D341Med (cell line): ENCODE data around the gene MMAB.

Experiments
- DNase-seq: peaks from one replicate; pipeline ENCODE4 v3.0.0; 2012; ENCODE audit warnings: low spot score

The MMAB gene

DNA sequence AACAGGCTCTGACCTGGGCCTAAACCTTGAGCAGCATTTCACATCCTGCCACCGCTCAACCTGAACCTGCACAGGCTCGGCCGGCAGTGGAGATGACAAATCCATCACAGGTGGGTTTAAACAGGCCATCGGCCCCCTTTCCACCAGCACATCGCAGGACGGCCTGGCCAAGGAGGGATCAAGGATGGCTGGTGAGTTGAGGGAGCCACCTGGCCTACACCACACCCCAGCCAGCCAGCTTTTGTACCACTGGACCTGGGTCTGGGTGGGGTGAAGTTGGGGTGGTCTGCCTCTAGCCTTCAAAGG, 14.2 kb downstream of the MMAB start:
- DNase-seq, result no peak

DNA sequence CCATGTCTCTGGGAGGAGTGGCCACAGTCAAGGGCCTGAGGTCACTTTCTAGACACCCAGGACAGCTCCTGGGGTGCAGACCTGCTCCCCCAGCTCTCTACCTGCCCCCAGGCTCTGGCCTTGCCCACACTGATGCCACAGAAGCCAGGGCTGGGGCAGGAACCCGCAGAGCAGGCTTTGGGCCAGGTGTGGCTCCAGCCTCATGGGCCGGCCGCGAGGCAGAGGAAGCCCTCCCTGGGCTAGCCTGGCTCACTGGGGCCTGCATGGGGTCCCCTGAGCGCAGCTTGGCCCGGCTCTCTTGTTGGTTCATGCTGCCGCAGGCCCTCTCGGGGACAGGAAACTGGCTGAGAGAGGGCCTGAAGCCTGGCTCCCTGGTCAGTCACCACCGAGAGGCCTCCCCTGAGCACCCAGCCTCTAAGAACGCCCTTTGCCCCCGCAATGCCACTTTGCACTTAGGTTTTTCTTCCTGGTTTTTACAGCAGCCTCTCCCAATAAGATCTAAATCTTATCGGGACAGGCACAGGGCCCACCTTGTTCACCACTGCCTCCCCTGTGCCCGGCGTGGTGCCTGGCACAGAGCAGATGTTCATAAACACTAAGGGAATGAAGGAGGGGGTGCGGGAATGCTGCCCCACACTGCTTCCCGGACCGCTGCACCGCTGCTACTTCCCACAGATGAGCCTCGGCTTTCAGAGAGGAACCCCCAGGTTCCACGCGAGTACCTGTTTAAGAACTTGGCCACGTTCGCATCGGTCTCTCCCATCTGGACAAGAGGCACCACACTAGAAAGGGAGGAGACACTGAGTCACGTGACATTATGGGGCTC, 14.7 kb downstream of the MMAB start:
- no peak for DNase-seq

DNA sequence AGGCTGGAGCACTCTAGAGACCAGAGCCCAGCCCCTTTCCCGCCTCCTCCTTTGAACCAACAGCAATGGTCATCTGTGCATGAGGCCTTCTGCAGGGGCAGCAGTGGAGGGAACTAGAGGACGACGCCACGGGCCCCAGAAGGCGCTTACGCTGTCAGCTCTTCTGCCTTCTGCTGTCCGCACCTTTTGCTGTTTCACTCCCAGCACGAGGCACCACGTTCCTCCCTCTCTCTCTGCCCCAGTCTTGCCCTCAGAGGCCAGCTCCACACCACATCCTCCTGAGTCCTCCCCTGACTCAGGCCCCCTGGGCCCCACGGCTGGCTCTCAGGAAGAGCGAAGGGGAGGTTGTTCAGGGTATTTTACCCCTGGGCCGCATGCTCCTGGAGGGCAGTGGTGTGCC, 15.5 kb downstream of the MMAB start:
- no peak for DNase-seq

DNA sequence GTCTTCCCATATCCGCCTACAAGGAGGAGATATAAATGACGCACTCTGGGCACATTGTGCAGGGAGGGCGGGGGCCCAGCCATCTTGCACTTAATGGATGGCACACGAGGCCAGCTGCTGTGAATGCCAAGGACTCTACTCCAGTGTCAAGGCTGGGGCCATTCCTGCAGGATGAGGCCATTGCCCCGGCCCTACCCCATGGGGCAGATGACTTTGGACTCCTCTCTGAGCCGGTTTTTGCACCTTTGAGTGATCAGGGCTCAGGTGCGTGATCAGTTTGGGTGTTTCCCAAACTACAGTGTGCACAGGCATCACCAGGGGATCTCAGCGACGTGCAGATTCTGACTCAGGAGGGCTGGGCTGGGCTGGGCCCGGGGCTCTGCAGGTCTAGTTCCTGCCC, 16.1 kb downstream of the MMAB start:
- no peak for DNase-seq

DNA sequence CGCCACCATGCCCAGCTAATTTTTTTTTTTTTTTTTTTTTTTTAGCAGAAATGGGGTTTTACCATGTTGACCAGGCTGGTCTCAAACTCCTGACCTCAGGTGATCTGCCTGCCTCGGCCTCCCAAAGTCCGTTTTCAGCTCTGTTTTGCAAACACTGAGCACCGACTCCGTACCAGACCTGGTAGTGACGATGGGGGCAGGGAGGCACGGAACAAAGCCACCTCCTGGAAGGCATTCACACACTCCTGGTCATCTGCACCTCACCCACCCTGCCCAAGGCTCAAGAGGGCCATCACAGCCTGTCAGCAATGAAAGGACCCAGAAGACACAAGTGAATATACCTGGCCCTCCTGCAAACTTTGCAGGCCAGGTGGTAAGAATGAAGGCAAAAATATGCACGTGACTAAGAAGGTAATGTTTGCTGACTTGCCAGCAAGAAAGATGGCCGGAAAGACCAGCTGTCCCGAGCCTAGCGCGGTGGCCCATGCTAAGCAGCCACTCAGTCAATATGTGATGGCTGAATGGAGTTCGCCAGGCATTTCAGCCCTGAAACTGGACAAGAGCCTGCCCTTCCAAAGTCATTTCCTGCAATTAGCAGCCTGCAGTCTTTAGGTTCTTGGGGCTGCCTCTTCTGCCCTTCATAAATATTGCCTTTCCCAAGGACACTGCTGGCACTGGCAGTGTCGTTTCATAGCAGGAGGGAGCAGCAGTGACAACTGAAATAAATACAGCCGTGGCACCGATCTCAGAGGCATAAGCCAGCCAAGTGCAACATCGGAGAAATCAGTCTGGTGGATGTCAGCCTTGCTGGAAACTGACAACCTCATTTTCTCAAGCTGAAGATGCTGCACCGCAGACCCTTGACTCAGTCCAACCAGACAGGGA, 17.6 kb downstream of the MMAB start:
- no peak for DNase-seq

DNA sequence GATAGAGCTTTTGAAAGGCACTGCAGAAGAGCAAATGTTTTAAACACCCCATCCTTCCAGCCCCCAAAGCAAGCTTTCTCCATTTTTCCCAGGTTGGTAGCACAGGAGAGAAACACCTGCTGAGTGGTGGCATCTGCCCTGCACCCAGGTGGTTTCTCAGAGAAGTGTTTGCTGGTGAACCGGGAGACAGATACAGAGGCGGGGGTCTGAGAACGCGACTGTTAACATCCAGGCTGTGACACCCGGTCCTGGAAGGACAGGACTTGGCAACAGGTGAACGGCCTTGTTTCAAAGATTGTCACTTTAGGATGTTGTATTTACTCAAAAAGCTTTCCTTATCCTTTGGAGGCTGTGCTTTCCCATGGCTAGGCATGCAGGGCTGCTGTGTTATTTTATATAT, 18.5 kb downstream of the MMAB start:
- DNase-seq, result no peak

DNA sequence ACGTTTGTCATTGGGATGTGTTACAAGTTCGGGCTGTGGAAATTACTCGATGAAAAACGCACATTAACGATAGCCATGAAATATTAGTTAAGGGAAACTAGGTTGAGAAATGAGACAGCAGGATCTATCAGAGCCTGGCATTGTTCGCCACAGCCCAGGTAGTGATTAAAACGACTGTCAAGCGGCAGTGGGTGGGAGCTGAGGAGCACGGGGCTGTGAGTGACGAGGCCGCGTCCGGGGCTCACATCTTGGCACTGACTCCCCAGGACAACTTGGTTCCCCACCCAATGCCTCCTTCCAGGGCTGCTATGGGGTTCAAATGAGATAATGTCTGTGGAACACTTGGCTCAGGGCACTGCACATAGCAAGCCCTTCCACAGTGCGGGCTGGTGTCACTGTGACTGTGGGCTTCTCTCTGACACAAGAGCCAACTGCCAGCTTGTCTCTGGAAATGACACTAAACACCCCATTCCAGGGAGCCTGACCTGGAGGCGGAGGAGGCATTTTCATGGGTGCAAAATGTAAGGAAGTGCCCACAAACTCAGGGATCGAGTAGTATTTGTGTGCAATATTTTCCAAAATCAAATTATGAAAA, 19.3 kb downstream of the MMAB start:
- no peak for DNase-seq

DNA sequence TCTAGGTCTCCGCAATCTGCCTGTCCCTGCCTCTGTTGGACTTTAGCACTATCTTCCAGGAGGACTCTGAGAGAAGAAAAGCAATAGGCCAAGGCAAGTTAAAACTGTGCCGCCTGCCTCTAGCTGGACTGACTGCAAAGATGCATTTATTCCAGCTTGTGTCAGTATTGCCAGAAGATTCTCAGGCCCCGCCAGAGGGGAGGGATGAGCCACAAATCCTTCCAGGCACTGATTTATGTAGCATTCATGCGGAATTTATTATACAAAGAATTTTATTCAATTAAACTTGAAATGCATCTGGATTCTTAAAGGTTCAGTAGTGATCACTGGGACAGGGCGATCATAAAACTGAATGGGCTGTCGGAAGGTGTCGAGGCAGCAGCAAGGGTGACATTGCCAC, 19.8 kb downstream of the MMAB start:
- DNase-seq, result no peak

DNA sequence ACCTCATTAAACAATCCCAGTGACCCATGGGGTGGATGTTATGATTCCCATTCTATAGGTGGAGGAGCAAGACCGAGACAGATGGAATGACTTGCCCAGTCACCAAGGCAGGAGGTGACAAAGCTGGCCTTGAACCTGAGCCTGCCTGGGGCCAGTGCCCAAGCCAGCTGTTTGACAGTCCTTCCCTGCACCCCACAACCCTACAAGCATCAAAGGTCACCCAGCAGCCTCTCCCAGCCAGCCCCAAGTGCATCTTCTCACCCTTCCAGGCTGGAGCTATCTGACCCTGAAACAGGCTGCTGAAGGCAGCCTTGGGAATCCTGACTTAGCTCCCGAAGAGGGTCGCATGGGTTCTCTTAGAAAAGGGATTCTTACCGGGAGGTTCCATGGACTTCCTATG, 20.3 kb downstream of the MMAB start:
- DNase-seq, result no peak

DNA sequence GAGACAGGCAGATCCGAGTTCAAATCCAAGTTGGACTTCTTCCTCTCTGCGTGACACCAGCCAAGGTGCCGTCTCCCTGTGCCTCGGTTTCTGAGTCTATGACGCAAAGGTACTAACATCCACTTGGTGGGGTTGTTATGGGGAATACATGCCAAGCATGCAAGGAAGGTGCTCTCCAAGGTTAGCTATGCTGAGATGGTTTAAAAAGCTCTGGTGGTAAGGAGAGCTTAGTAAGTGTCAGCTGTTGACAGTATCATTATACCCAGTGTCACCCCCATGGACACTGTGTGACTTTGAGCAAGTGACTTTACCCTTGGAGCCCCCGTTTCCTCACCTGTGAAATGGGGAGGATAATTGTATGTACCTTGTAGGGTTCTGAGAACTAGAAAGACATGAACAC, 22.2 kb downstream of the MMAB start:
- DNase-seq, result no peak

DNA sequence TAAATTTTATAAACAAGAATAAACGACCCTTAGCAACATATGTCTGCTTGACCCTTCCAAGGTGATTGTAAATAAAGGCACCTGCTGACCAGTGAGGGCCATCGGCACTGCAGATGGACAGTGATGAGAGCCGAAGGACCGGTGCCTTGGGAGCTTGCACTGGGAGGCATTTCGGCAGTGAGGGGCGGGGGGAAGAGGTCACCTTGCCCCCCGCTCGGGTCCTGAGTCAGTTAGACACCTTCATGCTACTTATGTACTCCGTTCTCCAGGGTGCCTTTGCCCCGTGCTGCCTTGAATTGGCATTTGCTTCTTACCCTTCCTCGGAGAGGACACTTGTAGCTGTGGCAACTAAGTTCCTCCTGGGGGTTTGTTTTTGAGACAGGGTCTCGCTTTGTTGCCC, 23.0 kb downstream of the MMAB start:
- no peak for DNase-seq

DNA sequence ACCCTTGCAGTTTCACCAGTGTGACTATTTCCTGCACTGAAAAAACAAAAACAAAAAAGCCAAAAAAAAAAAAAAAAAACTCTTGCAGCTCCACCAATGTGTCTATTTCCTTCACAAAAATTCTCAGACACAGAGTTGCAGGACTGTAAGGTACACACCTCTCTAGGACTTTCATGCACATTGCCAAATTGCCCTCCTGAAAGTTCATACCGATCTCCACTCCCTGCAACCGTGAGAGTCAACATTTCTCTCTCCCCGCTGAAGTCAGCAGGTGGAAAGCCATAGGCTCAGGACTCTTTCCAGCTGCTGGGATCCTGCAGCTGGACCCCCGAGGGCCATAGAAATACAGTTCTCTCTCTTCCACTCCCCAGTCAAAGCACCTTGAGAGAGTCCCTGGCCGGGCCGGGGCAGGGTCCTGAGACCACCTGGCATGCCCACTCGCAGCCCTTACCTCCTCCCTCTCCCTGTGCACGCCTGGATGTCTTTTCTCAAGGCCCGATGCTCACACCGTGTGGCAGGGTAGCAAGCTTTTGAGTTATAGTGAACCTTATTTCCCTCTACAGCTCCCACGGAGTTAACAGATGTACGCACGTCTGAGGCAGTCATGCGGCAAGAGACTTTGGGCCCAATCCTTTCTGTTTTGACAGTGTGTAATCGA, 23.6 kb downstream of the MMAB start:
- no peak for DNase-seq

DNA sequence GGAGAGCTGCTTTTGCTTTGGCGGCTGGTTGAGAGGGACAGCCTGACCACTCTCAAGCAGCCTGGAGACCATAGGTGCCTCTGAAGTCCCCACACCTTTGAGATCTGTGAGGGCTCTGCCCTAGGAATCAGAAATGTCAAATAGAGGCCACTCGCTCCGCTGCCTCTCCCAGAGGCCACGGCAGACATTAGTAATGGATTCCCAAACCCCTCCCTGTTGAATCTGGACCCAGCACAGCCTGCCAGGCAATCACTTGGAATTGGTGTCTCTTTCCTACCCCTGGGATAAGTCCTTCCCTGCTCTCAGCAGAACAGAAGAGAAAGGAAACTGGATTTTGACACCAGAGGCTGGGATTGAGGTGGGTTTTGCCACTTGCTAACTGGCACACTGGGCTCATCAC, 25.0 kb downstream of the MMAB start:
- no peak for DNase-seq

DNA sequence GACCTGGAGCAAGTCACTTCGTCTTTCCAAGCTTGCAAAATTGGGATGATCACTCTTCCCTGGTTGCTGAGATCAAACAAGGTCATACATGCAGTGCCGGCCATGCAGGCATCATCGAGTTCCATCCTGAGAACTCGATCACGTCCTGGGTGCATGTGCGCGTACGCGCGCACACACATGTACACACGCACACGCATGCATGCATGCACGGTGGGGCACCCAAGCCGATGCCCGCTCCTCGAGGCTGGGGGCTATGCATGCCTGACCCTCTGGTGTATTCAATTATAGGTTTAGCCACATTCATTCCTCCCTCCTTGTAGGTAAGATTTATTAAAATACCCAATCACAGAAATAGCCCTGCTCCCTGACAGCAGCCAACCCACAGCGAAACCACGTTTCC, 26.0 kb downstream of the MMAB start:
- DNase-seq, result no peak

DNA sequence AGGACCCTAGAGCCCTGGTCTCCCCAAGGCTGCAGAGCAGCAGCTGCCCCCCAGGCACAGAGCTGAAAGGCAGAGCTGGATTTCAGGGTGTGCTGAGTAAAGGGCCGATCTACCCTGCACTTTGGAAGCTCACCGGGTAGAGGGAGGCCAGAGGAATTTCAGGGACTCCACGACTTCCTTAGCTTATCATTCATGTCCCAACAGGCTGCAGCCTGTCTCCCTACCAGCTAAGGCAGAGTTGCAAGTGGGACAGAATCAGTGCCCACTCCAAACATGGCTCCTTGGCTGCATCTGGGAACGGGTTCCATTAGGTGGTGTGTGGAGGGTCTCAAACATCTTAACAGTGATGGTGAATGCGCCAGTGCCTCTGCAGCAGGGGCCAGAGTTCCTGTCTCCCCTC, 27.5 kb downstream of the MMAB start:
- DNase-seq, result no peak

DNA sequence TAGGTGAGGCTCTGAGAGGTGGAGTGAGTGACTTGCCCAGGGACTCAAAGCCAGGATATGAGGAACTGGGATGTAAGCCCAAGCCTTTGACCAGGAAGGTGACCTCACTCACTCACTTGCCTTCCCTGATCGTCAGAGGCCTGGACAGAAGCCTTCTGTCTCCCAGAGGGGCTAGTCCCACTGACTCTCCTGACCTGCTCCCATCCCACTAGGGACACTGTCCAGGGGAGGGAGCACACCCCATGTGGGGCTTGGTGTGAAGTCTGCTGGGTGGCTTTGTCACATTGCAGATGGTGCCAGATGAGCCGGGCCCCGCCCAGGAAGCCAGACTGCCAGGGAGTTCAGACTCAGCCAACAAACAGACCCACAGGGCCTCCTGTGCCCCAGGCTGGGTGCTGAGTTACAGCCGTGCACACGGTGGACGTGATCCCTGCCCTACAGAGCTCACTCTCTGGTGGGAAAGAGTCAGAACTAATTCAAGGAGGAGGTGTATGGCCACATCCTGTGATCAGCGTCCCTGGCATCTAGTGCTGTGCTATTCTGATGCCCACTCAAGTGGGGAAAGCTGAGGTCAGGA, 28.3 kb downstream of the MMAB start:
- DNase-seq, result no peak

DNA sequence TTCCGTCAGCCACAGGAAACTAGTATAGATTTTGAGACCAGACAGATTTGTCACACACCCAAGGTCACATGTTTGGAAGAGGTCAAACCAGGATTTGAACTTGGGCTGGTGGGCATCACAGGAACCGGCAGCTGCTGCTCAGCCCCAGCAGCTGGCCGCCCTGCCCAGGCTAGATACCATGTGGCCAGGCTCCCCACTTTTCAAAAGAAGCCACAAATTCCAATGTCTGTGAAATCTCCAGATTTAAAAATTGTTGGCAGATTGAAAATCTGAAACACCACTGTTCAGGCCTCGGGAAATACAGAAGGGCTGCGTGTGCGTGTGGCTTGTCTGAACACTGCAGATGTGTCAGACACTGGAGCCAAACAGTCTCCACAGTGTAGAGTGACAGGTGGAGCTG, 30.4 kb downstream of the MMAB start:
- DNase-seq, result no peak

DNA sequence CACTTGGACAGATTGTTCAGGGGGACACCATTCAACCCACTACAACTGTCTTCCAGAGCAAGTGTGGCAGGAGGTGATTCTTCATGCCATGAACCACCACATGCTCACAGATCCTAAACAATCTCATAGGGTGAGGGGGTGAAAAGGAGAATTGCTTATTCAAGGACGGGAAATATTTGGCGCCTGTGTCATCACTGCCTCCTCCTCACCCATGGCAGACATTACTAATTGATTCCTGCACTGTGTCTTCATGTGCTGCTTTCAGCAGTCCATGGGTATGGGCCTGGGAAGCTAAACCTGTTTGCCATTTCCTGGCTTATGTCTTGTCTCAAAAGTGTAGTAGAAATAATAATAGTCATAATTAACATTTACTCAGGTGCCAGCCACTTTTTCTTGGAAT, 31.3 kb downstream of the MMAB start:
- no peak for DNase-seq

DNA sequence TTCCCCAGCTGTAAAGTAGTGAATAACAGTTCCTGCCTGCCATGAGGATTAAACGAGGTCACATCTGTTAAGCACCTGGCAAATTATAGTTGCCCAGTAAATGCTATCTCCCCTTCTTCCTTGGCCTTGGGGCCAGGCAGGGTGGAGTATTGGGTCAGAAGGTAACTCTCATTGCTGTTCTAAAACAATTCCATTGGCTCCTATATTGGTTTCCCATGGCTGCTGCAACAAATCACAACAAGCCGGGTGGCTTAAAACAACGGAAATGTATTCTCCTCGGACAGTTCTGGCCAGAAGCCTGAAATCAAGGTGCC, 31.9 kb downstream of the MMAB start:
- DNase-seq, result no peak

DNA sequence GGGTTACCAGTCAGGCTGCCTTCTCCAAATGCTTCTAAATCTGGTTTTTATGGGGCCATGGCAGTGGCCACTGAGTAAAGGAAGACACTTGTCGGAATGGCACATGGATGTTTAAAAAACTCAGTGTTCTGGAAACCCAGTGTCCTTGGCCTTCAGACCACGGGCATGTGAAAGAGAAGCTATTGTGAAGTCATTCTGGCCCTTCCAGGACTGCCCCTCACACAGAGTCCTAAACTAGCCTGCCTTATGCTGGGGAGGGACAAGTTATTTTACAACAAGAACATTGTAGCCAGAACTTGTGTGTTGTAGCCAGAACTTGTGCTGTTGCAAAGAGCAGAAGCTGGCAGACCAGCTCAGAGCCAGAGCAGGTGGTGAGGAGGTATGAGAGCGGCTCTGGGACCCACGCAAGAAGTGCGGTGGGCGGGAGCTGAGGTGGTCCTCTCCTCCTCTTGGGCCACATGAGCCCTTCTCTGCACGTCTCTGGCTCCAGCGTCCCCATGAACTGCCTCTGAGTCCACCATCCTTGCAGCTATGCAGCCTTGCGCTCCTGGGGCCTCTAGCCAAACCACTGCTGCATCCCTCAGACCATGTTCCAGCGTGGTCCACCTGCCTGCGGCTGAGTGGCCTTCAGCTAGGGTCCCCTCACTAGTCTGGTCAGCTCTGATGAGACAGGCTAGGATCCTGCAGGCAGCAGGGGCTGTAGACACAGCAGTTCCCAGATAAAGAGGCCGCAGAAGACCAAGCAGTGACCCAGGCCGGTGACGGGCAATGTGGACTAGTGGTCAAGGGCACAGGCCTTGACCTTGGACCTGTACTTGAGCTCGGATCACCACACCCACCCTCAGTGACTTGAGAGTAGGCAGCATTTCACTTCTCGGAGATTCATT, 32.5 kb downstream of the MMAB start:
- no peak for DNase-seq

DNA sequence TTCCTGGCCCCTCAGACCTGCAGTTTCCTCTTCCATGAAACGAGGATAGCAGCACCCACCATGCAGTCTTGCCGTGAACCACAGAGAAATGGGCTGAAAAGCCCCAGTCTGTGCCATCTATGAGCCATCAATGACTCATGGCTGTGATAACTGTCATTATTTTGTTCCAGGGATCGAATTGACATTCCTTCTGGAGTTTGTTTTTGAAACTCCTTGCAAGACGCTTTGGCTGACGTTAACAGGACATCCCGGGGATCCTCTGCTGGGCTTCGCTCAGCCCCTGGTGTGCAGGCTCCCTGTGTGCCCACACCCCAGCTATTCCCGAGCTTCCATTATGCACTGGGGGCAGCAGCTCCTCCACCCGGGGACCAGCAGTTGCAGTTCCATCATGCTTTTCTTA, 33.8 kb downstream of the MMAB start:
- DNase-seq, result no peak
